Activated CD4-positive, alpha-beta memory T cell treated with anti-CD3 and anti-CD28 coated beads, Interleukin-2, amount 10 ng/mL, durations not matched to agents 7 days and 5 days (primary cell): ENCODE data around the gene SLC25A23. TPM values are rescaled to one million over a fixed set of nuclear protein-coding genes. Genes with fewer than 3 reads are reported as not detected.
"Not testable (repeated sequence)": the region's sequence is repeated elsewhere in the genome, so short reads cannot be mapped to it uniquely, and the experiment has no call there.

Source experiments
- CTCF ChIA-PET: fragments of 350-600 bp; sonication (Branson Sonifier 250); formaldehyde crosslinking; loops from one replicate; lab custom pipeline; 2021; ENCODE audit warnings: antibody characterized with exemption, inconsistent platforms; lab: Charles Lee
- POLR2A ChIA-PET: fragments of 350-600 bp; sonication (Branson Sonifier 250); formaldehyde crosslinking; loops from one replicate; lab custom pipeline; 2021; ENCODE audit warnings: antibody characterized with exemption; lab: Charles Lee
- DNase-seq: peaks from one replicate; pipeline ENCODE4 v3.0.0-alpha.2; 2020
- H3K27ac Mint-ChIP-seq: one replicate; pipeline ENCODE4 v1.8.0; 2021; ENCODE audit warnings: mild to moderate bottlenecking, mixed read lengths
- H3K27me3 Mint-ChIP-seq: one replicate; pipeline ENCODE4 v1.8.0; 2021; ENCODE audit warnings: mixed read lengths
- H3K36me3 Mint-ChIP-seq: one replicate; pipeline ENCODE4 v1.8.0; 2021; ENCODE audit warnings: low read depth, mixed read lengths
- H3K4me1 Mint-ChIP-seq: one replicate; pipeline ENCODE4 v1.8.0; 2021; ENCODE audit warnings: mixed read lengths
- H3K4me3 Mint-ChIP-seq: one replicate; pipeline ENCODE4 v1.8.0; 2021; ENCODE audit warnings: mild to moderate bottlenecking, mixed read lengths
- H3K9me3 Mint-ChIP-seq: one replicate; pipeline ENCODE4 v1.8.0; 2021; ENCODE audit warnings: mixed read lengths
- total RNA-seq, 2 experiments: library from RNA; stranded (reverse); gene quantifications; one replicate each; pipeline ENCODE4 v1.2.3, GENCODE V29; 2021

The SLC25A23 gene
- total RNA-seq: 10 to 100 TPM; 30.0 to 35.7 TPM

GRCh38 chr19:6459262-6460098 is at the start of gene SLC25A23:
SLC25A23 (minus strand) TSS chr19:6459792; CDS start chr19:6459628, 164 bp downstream.
- peaks cover 19% of the 10 kb centered on the region for H3K4me1 Mint-ChIP-seq
- peak; percentile 74 for DNase-seq
- H3K27ac Mint-ChIP-seq: peak within 1 kb of the TSS; percentile 78
- ChIA-PET CTCF (interaction anchor here (0.9 kb wide), 1 partner anchor 22 kb away, joined by 3 read pairs; the partner anchor contains the start of gene DENND1C), POLR2A (interaction anchor here (1.0 to 1.9 kb wide), 4 partner anchors 22 to 277 kb away, joined by 3 to 19 read pairs (median 4); partner anchors contain the start of gene DENND1C)
- peak within 1 kb of the TSS; percentile 88 for H3K4me3 Mint-ChIP-seq
- H3K9me3 Mint-ChIP-seq: peaks cover 9% of the 10 kb centered on the region
- H3K36me3 Mint-ChIP-seq: peaks cover 26% of the 10 kb centered on the region
- H3K27me3 Mint-ChIP-seq: no peaks in the 10 kb centered on the region

- H3K27me3 Mint-ChIP-seq, H3K9me3 Mint-ChIP-seq, POLR2A ChIA-PET, H3K4me3 Mint-ChIP-seq, DNase-seq, H3K27ac Mint-ChIP-seq, H3K36me3 Mint-ChIP-seq: not testable (repeated sequence)
- H3K4me1 Mint-ChIP-seq: peaks cover 15% of the 10 kb centered on the region
- CTCF ChIA-PET: interaction anchor here (1.0 to 2.8 kb wide), 2 partner anchors 8 to 83 kb away, joined by 3 to 8 read pairs; partner anchors contain the start of gene KHSRP
These were observed 48.6 kb upstream of the SLC25A23 start for GRCh38 chr19:6508028-6508771.

- Mint-ChIP-seq H3K9me3 (no peaks in the 10 kb centered on the region), H3K27me3 (peaks cover 15% of the 10 kb centered on the region), H3K4me1 (peaks cover 28% of the 10 kb centered on the region), H3K36me3 (no peaks in the 10 kb centered on the region), H3K4me3 (no peak overlapping the region), H3K27ac (no peak overlapping the region)
- ChIA-PET CTCF (interaction anchor here (0.6 to 2.0 kb wide), 7 partner anchors 13 to 460 kb away, joined by 3 to 12 read pairs (median 4); partner anchors contain the start of gene DENND1C), POLR2A (interaction anchor here (0.8 to 2.5 kb wide), 4 partner anchors 12 to 48 kb away, joined by 3 to 7 read pairs (median 6); partner anchors contain the start of gene DENND1C)
- no peak for DNase-seq
These were observed 44.0 kb upstream of the SLC25A23 start for GRCh38 chr19:6503407-6504201.

- Mint-ChIP-seq H3K4me3 (peak within 1 kb of the TSS; percentile 58), H3K27ac (no peak within 1 kb of the TSS), H3K4me1 (peaks cover 34% of the 10 kb centered on the region), H3K27me3 (peaks cover 15% of the 10 kb centered on the region), H3K36me3 (no peaks in the 10 kb centered on the region), H3K9me3 (no peaks in the 10 kb centered on the region)
- POLR2A ChIA-PET: interaction anchor here (1.2 to 2.5 kb wide), 3 partner anchors 12 to 50 kb away, joined by 3 to 7 read pairs (median 7); partner anchors contain the start of gene DENND1C
- CTCF ChIA-PET: interaction anchor here (0.7 kb wide), 1 partner anchor 18 kb away, joined by 3 read pairs; no protein-coding TSS in a partner anchor
- peak; percentile 50 for DNase-seq
These were observed 42.4 kb upstream of the SLC25A23 start, which contains the start of gene TUBB4A for GRCh38 chr19:6501740-6502648. TUBB4A (minus strand) TSS chr19:6502309; CDS start chr19:6502212, 97 bp downstream.

- POLR2A ChIA-PET: interaction anchor here (4.3 kb wide), 1 partner anchor 20 kb away, joined by 23 read pairs; the partner anchor contains the start of gene DENND1C
- H3K27ac Mint-ChIP-seq: no peak overlapping the region
- peaks cover 34% of the 10 kb centered on the region for H3K4me1 Mint-ChIP-seq
- H3K36me3 Mint-ChIP-seq: no peaks in the 10 kb centered on the region
- peaks cover 15% of the 10 kb centered on the region for H3K27me3 Mint-ChIP-seq
- peak overlapping the region; percentile 58 for H3K4me3 Mint-ChIP-seq
- H3K9me3 Mint-ChIP-seq: no peaks in the 10 kb centered on the region
- CTCF ChIA-PET: interaction anchor here (1.4 kb wide), 1 partner anchor 20 kb away, joined by 4 read pairs; the partner anchor contains the start of gene DENND1C
- no peak for DNase-seq
These were observed 41.5 kb upstream of the SLC25A23 start for GRCh38 chr19:6500837-6501739.

- ChIA-PET CTCF (interaction anchor here (0.7 to 1.4 kb wide), 2 partner anchors 18 to 209 kb away, joined by 3 to 4 read pairs; partner anchors contain the start of gene DENND1C), POLR2A (interaction anchor here (0.6 to 4.3 kb wide), 3 partner anchors 9 to 671 kb away, joined by 3 to 23 read pairs (median 3); partner anchors contain the start of gene DENND1C)
- H3K27me3 Mint-ChIP-seq: peaks cover 15% of the 10 kb centered on the region
- no peaks in the 10 kb centered on the region for H3K9me3 Mint-ChIP-seq
- H3K36me3 Mint-ChIP-seq: no peaks in the 10 kb centered on the region
- no peak overlapping the region for H3K27ac Mint-ChIP-seq
- H3K4me1 Mint-ChIP-seq: peaks cover 24% of the 10 kb centered on the region
- no peak for DNase-seq
- H3K4me3 Mint-ChIP-seq: no peak overlapping the region
These were observed 39.6 kb upstream of the SLC25A23 start for GRCh38 chr19:6499052-6499790.

GRCh38 chr19:6498294-6499036 is 38.9 kb upstream of the SLC25A23 start:
- ChIA-PET CTCF (no interaction called here), POLR2A (interaction anchor here (4.3 kb wide), 1 partner anchor 17 kb away, joined by 23 read pairs; the partner anchor contains the start of gene DENND1C)

GRCh38 chr19:6495947-6496346 is 36.4 kb upstream of the SLC25A23 start:
- POLR2A ChIA-PET: no interaction called here

More at GRCh38 chr19:6498294-6499036, 38.9 kb upstream of the SLC25A23 start:
- H3K4me3 Mint-ChIP-seq: no peak overlapping the region
- no peak overlapping the region for H3K27ac Mint-ChIP-seq
- H3K9me3 Mint-ChIP-seq: no peaks in the 10 kb centered on the region
- DNase-seq: no peak
- H3K36me3 Mint-ChIP-seq: no peaks in the 10 kb centered on the region
- H3K27me3 Mint-ChIP-seq: peaks cover 12% of the 10 kb centered on the region
- peaks cover 21% of the 10 kb centered on the region for H3K4me1 Mint-ChIP-seq

GRCh38 chr19:6494438-6495036 is 34.9 kb upstream of the SLC25A23 start:
- ChIA-PET POLR2A (no interaction called here), CTCF (interaction anchor here (0.9 kb wide), 1 partner anchor 13 kb away, joined by 4 read pairs; the partner anchor contains the start of gene DENND1C)
- Mint-ChIP-seq H3K4me1 (peaks cover 26% of the 10 kb centered on the region), H3K36me3 (no peaks in the 10 kb centered on the region), H3K27me3 (no peaks in the 10 kb centered on the region), H3K4me3 (no peak overlapping the region), H3K27ac (no peak overlapping the region), H3K9me3 (peaks cover 8% of the 10 kb centered on the region)
- no peak for DNase-seq

More at GRCh38 chr19:6495947-6496346, 36.4 kb upstream of the SLC25A23 start:
- peaks cover 2% of the 10 kb centered on the region for H3K27me3 Mint-ChIP-seq
- peaks cover 17% of the 10 kb centered on the region for H3K4me1 Mint-ChIP-seq
- no peak for DNase-seq
- no peaks in the 10 kb centered on the region for H3K36me3 Mint-ChIP-seq
- CTCF ChIA-PET: interaction anchor here (0.6 kb wide), 1 partner anchor 330 kb away, joined by 3 read pairs; no protein-coding TSS in a partner anchor
- no peak overlapping the region for H3K4me3 Mint-ChIP-seq
- peaks cover 8% of the 10 kb centered on the region for H3K9me3 Mint-ChIP-seq
- H3K27ac Mint-ChIP-seq: no peak overlapping the region
